SK-N-SH (cell line): ENCODE results near the gene TSNAXIP1. TPM values are rescaled to one million over a fixed set of nuclear protein-coding genes. Genes with fewer than 3 reads are reported as not detected.

Source experiments
- CTCF ChIA-PET: fragments of 300-600, 350-600 bp; formaldehyde crosslinking; extraction: SDS; loops from one replicate; lab custom pipeline; 2021; lab: Yijun Ruan, JAX
- POLR2A ChIA-PET: fragments of 350-600 bp; sonication (Branson Sonifier 250); formaldehyde crosslinking; extraction: SDS; loops from one replicate; lab custom pipeline; 2020; ENCODE audit warnings: antibody characterized with exemption, inconsistent platforms; lab: Yijun Ruan, JAX
- DNase-seq: peaks from one replicate; pipeline ENCODE4 v3.0.0; 2012
- H2AFZ ChIP-seq: fragments of 200-600 bp; sonication (generic); 2 replicates; pipeline ENCODE4 v1.8.1; 2016; ENCODE audit warnings: antibody characterized with exemption, mild to moderate bottlenecking, low read depth
- H3F3A ChIP-seq: fragments of 200-600 bp; sonication (generic); replicated peaks from 2 replicates; pipeline ENCODE3; 2016; ENCODE audit warnings: antibody characterized with exemption, mild to moderate bottlenecking; ENCODE audit not compliant: insufficient read depth
- H3K27ac ChIP-seq, 2 experiments: fragments of 200-500 bp in 1 of 2; fragments of 200-600 bp in 1 of 2; sonication (Bioruptor generic) in 1 of 2; sonication (generic), shearing (Covaris generic) in 1 of 2; 2 replicates each; pipeline versions ENCODE4 v1.5.1 to v1.6.1; 2014 to 2016; ENCODE audit warnings: low read depth in 2 of 2, inconsistent platforms in 1 of 2, low read length in 1 of 2, mild to moderate bottlenecking in 1 of 2, mixed read lengths in 1 of 2
- H3K27me3 ChIP-seq: fragments of 200-600 bp; sonication (generic), shearing (Covaris generic); 2 replicates; pipeline ENCODE4 v1.6.1; 2016; ENCODE audit warnings: mixed run types; ENCODE audit not compliant: insufficient read depth
- H3K36me3 ChIP-seq, 2 experiments: fragments of 200-500 bp in 1 of 2; fragments of 200-600 bp in 1 of 2; sonication (Bioruptor generic) in 1 of 2; sonication (generic) in 1 of 2; replicated peaks in 1 of 2; 2 replicates each; pipeline versions ENCODE3 to v1.5.1; 2014 to 2016; ENCODE audit warnings: low read length in 1 of 2, mild to moderate bottlenecking in 1 of 2; ENCODE audit not compliant: insufficient read depth in 2 of 2, control insufficient read depth in 1 of 2
- H3K4me1 ChIP-seq, 2 experiments: fragments of 200-500 bp in 1 of 2; fragments of 200-600 bp in 1 of 2; sonication (Bioruptor generic) in 1 of 2; sonication (generic), shearing (Covaris generic) in 1 of 2; 2 replicates each; pipeline versions ENCODE4 v1.5.1 to v1.6.1; 2014 to 2016; ENCODE audit warnings: low read depth in 1 of 2, low read length in 1 of 2, mixed run types in 1 of 2; ENCODE audit not compliant: insufficient read depth in 2 of 2, control insufficient read depth in 1 of 2
- H3K4me2 ChIP-seq: fragments of 200-600 bp; sonication (generic), shearing (Covaris generic); 2 replicates; pipeline ENCODE4 v1.6.1; 2017; ENCODE audit warnings: mixed run types
- H3K4me3 ChIP-seq, 2 experiments: fragments of 200-500 bp in 1 of 2; fragments of 200-600 bp in 1 of 2; sonication (Bioruptor generic) in 1 of 2; sonication (generic), shearing (Covaris generic) in 1 of 2; 2 replicates each; pipeline versions ENCODE4 v1.5.1 to v1.8.1; 2014 to 2016; ENCODE audit warnings: low read depth in 2 of 2, inconsistent platforms in 1 of 2, low read length in 1 of 2, mild to moderate bottlenecking in 1 of 2, mixed read lengths in 1 of 2, moderate library complexity in 1 of 2
- H3K79me2 ChIP-seq: fragments of 200-600 bp; sonication (generic); 2 replicates; pipeline ENCODE4 v1.8.1; 2017; ENCODE audit warnings: mild to moderate bottlenecking; ENCODE audit not compliant: insufficient read depth
- H3K9ac ChIP-seq: fragments of 200-600 bp; sonication (generic); 2 replicates; pipeline ENCODE4 v1.6.1; 2017; ENCODE audit warnings: mixed run types
- H3K9me2 ChIP-seq: fragments of 200-600 bp; sonication (generic); 2 replicates; pipeline ENCODE4 v1.6.1; 2017; ENCODE audit warnings: mixed run types
- H3K9me3 ChIP-seq: fragments of 200-600 bp; sonication (generic); 2 replicates; pipeline ENCODE4 v1.6.1; 2017; ENCODE audit warnings: mixed run types, mild to moderate bottlenecking, moderate library complexity
- H4K20me1 ChIP-seq: fragments of 200-600 bp; sonication (generic); 2 replicates; pipeline ENCODE4 v1.6.1; 2017; ENCODE audit warnings: mild to moderate bottlenecking, mixed run types; ENCODE audit not compliant: insufficient read depth
- ELF1 ChIP-seq: IDR thresholded peaks from 2 replicates; pipeline ENCODE4 v1.4.0; 2012
- EP300 ChIP-seq, 2 experiments: IDR thresholded peaks; 2 replicates each; pipeline versions ENCODE4 v1.4.0 to v1.6.1; 2012; ENCODE audit warnings: borderline replicate concordance in 1 of 2, low read depth in 1 of 2, low read length in 1 of 2
- EZH2phosphoT487 ChIP-seq: fragments of 200-600 bp; sonication (generic); IDR thresholded peaks from 2 replicates; pipeline ENCODE4 v1.6.1; 2017; ENCODE audit warnings: low read depth, mixed run types, mild to moderate bottlenecking, antibody characterized with exemption, moderate library complexity, borderline replicate concordance
- FOSL2 ChIP-seq: IDR thresholded peaks from 2 replicates; pipeline ENCODE4 v1.4.0; 2012; ENCODE audit warnings: low read depth, mild to moderate bottlenecking, moderate library complexity, borderline replicate concordance
- GABPA ChIP-seq: IDR thresholded peaks from 2 replicates; pipeline ENCODE4 v1.4.0; 2012; ENCODE audit warnings: low read depth, mild to moderate bottlenecking
- IRF3 ChIP-seq: fragments of 150-350 bp; IDR thresholded peaks from 2 replicates; pipeline ENCODE4 v1.6.1; 2016; ENCODE audit warnings: mild to moderate bottlenecking, low read depth, low read length
- MXI1 ChIP-seq: IDR thresholded peaks from 2 replicates; pipeline ENCODE4 v1.6.1; 2012; ENCODE audit warnings: mild to moderate bottlenecking, low read depth, low read length, improper control_type of control experiment
- NFIC ChIP-seq: IDR thresholded peaks from 2 replicates; pipeline ENCODE4 v1.4.0; 2012; ENCODE audit warnings: borderline replicate concordance
- NRF1 ChIP-seq: IDR thresholded peaks from 2 replicates; pipeline ENCODE4 v1.6.1; 2012; ENCODE audit warnings: low read depth, mild to moderate bottlenecking, low read length
- REST ChIP-seq: IDR thresholded peaks from 2 replicates; pipeline ENCODE4 v1.6.1; 2012; ENCODE audit warnings: mild to moderate bottlenecking, low read depth, low read length, moderate library complexity
- SMC3 ChIP-seq: IDR thresholded peaks from 2 replicates; pipeline ENCODE4 v1.6.1; 2012; ENCODE audit warnings: low read depth, low read length, improper control_type of control experiment
- TAF1 ChIP-seq: IDR thresholded peaks from 2 replicates; pipeline ENCODE4 v1.6.1; 2012; ENCODE audit warnings: low read depth, mild to moderate bottlenecking, low read length, moderate library complexity, borderline replicate concordance
- TCF12 ChIP-seq: IDR thresholded peaks from 2 replicates; pipeline ENCODE4 v1.4.0; 2012
- TEAD4 ChIP-seq: IDR thresholded peaks from 2 replicates; pipeline ENCODE4 v1.4.0; 2012; ENCODE audit warnings: mild to moderate bottlenecking, borderline replicate concordance; ENCODE audit not compliant: insufficient read depth
- USF1 ChIP-seq: IDR thresholded peaks from 2 replicates; pipeline ENCODE4 v1.4.0; 2012; ENCODE audit warnings: low read depth, borderline replicate concordance
- YY1 ChIP-seq: IDR thresholded peaks from 2 replicates; pipeline ENCODE4 v1.4.0; 2012; ENCODE audit warnings: low read depth, mild to moderate bottlenecking
- ZBTB33 ChIP-seq: IDR thresholded peaks from 2 replicates; pipeline ENCODE4 v1.4.0; 2012; ENCODE audit warnings: low read depth, borderline replicate concordance
- WGBS: methylation state at CpG from one replicate; pipeline ENCODE4 v1.1.6; 2017; ENCODE audit warnings: low lambda C conversion rate; 5-methylcytosine and 5-hydroxymethylcytosine counted together
- polyA plus RNA-seq, 3 experiments: library from polyadenylated mRNA; depleted of rRNA; stranded (reverse); fragments of >200 nt; gene quantifications; 2 replicates each; pipeline ENCODE4 v1.2.3, GENCODE V29; 2012

The TSNAXIP1 gene
- polyA plus RNA-seq, 1 of the 3 experiments (the other 2 are of a cell fraction), result 4.4 TPM

- 0 out of 2 replicates have a peak, but pooled peaks cover 15% of the 10 kb centered on the region for H4K20me1 ChIP-seq
- no peaks in the 10 kb centered on the region for H3K9me2 ChIP-seq
- H3F3A ChIP-seq, result peaks cover 10% of the 10 kb centered on the region
- 95% methylated on average over 7 of the region's 7 CpGs for WGBS
- peaks cover 0 to 7% of the 10 kb centered on the region in 2 experiments for H3K36me3 ChIP-seq
- no peaks in the 10 kb centered on the region; a peak in 1 of 4 replicates for H3K4me1 ChIP-seq
- no peak overlapping the region for H2AFZ ChIP-seq
- H3K27me3 ChIP-seq, result no peaks in the 10 kb centered on the region
- H3K9ac ChIP-seq, result no peak overlapping the region
- ChIA-PET CTCF (interaction anchor here (1.2 to 2.0 kb wide), 2 partner anchors 11 to 12 kb away, joined by 3 to 5 read pairs; no protein-coding TSS in a partner anchor), POLR2A (no interaction called here)
- no peak overlapping the region for H3K4me3 ChIP-seq
- no peaks in the 10 kb centered on the region for H3K9me3 ChIP-seq
- no peak overlapping the region for H3K4me2 ChIP-seq
- DNase-seq, result no peak
- no peak for TF ChIP-seq ELF1
- no peak for TF ChIP-seq TAF1
- TF ChIP-seq NFIC, result no peak
- H3K27ac ChIP-seq, result no peak overlapping the region
- peaks cover 32% of the 10 kb centered on the region for H3K79me2 ChIP-seq
Measured at GRCh38 chr16:67780847-67781564, 25.7 kb upstream of the TSNAXIP1 start.

GRCh38 chr16:67781565-67781921 is 25.1 kb upstream of the TSNAXIP1 start:
- peaks cover 0 to 7% of the 10 kb centered on the region in 2 experiments for H3K36me3 ChIP-seq
- no peaks in the 10 kb centered on the region for H3K9me3 ChIP-seq
- ChIA-PET CTCF (interaction anchor here (1.2 to 2.0 kb wide), 3 partner anchors 11 to 35 kb away, joined by 3 to 5 read pairs (median 5); no protein-coding TSS in a partner anchor), POLR2A (no interaction called here)
- H3K4me3 ChIP-seq, result no peak overlapping the region
- 0 out of 2 replicates have a peak, but pooled peaks cover 15% of the 10 kb centered on the region for H4K20me1 ChIP-seq
- H3K27me3 ChIP-seq, result no peaks in the 10 kb centered on the region
- H3K4me1 ChIP-seq, result no peaks in the 10 kb centered on the region; a peak in 1 of 4 replicates
- no peaks in the 10 kb centered on the region for H3K9me2 ChIP-seq
- H3K27ac ChIP-seq, result no peak overlapping the region
- peaks cover 35% of the 10 kb centered on the region for H3K79me2 ChIP-seq
- H3F3A ChIP-seq, result peaks cover 10% of the 10 kb centered on the region
- 83% methylated on average over 4 of the region's 5 CpGs for WGBS
- no peak overlapping the region for H2AFZ ChIP-seq
- H3K9ac ChIP-seq, result no peak overlapping the region
- H3K4me2 ChIP-seq, result no peak overlapping the region
- no peak for DNase-seq
- no peak for TF ChIP-seq TEAD4
- TF ChIP-seq USF1, result no peak
- TF ChIP-seq ZBTB33, result no peak
- no peak for TF ChIP-seq TCF12
- no peak for TF ChIP-seq GABPA
- no peak for TF ChIP-seq FOSL2
- TF ChIP-seq REST, result no peak
- TF ChIP-seq NRF1, result no peak
- no peak for TF ChIP-seq NFIC
- TF ChIP-seq SMC3, result no peak
- TF ChIP-seq YY1, result no peak
- TF ChIP-seq EZH2phosphoT487, result no peak
- TF ChIP-seq IRF3, result no peak
- TF ChIP-seq TAF1, result no peak
- no peak for TF ChIP-seq ELF1
- TF ChIP-seq MXI1, result no peak
- TF ChIP-seq EP300 (IDR thresholded peaks at IDR 0.05; ENCODE audit: borderline replicate concordance in 1 of 2, low read depth in 1 of 2, low read length in 1 of 2), result no peak
